ENCODE data around the gene PPM1L.

DNA sequence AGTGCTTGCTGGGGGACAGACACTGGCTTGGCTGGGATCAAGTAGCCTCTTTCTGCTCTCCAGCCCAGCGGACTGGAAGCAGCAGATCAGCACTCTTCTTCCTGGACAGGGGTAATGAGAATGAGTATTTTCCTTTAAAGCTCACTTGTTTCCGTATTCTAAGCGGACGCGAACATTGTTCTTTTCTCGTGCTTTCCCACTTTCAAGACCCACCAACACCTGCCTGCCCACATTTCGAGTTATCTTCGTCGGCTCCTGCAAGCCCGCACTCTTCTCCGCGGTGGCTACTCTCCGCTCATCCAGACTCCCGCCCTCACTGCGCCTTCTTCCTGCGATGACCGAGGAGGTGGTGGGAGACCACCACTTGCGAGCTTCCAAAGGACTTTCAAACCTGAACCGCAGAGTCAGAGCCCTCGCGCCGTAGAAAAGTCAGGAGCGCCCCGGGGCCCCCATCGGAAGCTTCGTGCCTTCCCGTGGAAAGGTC is 1.6 kb upstream of the PPM1L start:
- TF ChIP-seq, protein P1, sequence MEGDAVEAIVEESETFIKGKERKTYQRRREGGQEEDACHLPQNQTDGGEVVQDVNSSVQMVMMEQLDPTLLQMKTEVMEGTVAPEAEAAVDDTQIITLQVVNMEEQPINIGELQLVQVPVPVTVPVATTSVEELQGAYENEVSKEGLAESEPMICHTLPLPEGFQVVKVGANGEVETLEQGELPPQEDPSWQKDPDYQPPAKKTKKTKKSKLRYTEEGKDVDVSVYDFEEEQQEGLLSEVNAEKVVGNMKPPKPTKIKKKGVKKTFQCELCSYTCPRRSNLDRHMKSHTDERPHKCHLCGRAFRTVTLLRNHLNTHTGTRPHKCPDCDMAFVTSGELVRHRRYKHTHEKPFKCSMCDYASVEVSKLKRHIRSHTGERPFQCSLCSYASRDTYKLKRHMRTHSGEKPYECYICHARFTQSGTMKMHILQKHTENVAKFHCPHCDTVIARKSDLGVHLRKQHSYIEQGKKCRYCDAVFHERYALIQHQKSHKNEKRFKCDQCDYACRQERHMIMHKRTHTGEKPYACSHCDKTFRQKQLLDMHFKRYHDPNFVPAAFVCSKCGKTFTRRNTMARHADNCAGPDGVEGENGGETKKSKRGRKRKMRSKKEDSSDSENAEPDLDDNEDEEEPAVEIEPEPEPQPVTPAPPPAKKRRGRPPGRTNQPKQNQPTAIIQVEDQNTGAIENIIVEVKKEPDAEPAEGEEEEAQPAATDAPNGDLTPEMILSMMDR (IDR thresholded peaks at IDR 0.05; ENCODE audit: low read depth, low read length, poor library complexity, severe bottlenecking), result no peak
- TF ChIP-seq EZH2phosphoT487 (IDR thresholded peaks at IDR 0.05; ENCODE audit: borderline replicate concordance, low read length), result no peak
